Smooth muscle cell (in vitro differentiated cells): ENCODE measurements around the gene FGF19. TPM values are rescaled to one million over a fixed set of nuclear protein-coding genes. Genes with fewer than 3 reads are reported as not detected.

Source experiments
- DNase-seq: peaks from one replicate; lab custom pipeline; 2025; ENCODE audit not compliant: unreplicated experiment; lab: John Stamatoyannopoulos, UW
- H2AFZ ChIP-seq: fragments of 200-600 bp; sonication (generic); 2 replicates; pipeline ENCODE4 v1.6.0; 2016; ENCODE audit warnings: antibody characterized with exemption, low read depth, mild to moderate bottlenecking
- H3F3A ChIP-seq: fragments of 200-600 bp; sonication (generic); 2 replicates; pipeline ENCODE4 v1.6.0; 2017; ENCODE audit warnings: antibody characterized with exemption, low read depth
- H3K27ac ChIP-seq: fragments of 200-600 bp; sonication (generic); 2 replicates; pipeline ENCODE4 v1.5.1; 2016; ENCODE audit warnings: low read depth, mild to moderate bottlenecking
- H3K27me3 ChIP-seq: fragments of 200-600 bp; sonication (generic); 2 replicates; pipeline ENCODE4 v1.6.1; 2016; ENCODE audit warnings: low read depth, mild to moderate bottlenecking
- H3K36me3 ChIP-seq: fragments of 200-600 bp; sonication (generic); 2 replicates; pipeline ENCODE4 v1.5.1; 2016; ENCODE audit warnings: low read depth
- H3K4me1 ChIP-seq: fragments of 200-600 bp; sonication (generic); 2 replicates; pipeline ENCODE4 v1.5.1; 2016; ENCODE audit warnings: low read depth
- H3K4me2 ChIP-seq: fragments of 200-600 bp; sonication (generic); 2 replicates; pipeline ENCODE4 v1.6.0; 2016; ENCODE audit warnings: mild to moderate bottlenecking
- H3K4me3 ChIP-seq: fragments of 200-600 bp; sonication (generic); 2 replicates; pipeline ENCODE4 v1.5.1; 2016; ENCODE audit warnings: mild to moderate bottlenecking
- H3K79me2 ChIP-seq: fragments of 200-600 bp; sonication (generic); 2 replicates; pipeline ENCODE4 v1.6.0; 2016; ENCODE audit warnings: low read depth, mild to moderate bottlenecking
- H3K9ac ChIP-seq: fragments of 200-600 bp; sonication (generic); 2 replicates; pipeline ENCODE4 v1.6.0; 2016; ENCODE audit warnings: low read depth
- H3K9me3 ChIP-seq: fragments of 200-600 bp; sonication (generic); replicated peaks from 2 replicates; pipeline ENCODE4 v1.5.1; 2016; ENCODE audit warnings: low read depth
- H4K20me1 ChIP-seq: fragments of 200-600 bp; sonication (generic); 2 replicates; pipeline ENCODE4 v1.6.0; 2016; ENCODE audit warnings: low read depth
- CTCF ChIP-seq: fragments of 200-600 bp; sonication (generic); IDR thresholded peaks from 2 replicates; pipeline ENCODE4 v1.5.1; 2017; ENCODE audit warnings: borderline replicate concordance, mild to moderate bottlenecking, antibody characterized with exemption; ENCODE audit not compliant: insufficient read depth, poor library complexity, severe bottlenecking
- WGBS: methylation state at CpG from one replicate; pipeline ENCODE4 v1.1.7; 2016; ENCODE audit warnings: low lambda C conversion rate; 5-methylcytosine and 5-hydroxymethylcytosine counted together
- polyA plus RNA-seq: library from polyadenylated mRNA; unstranded; fragments of >200 nt; fragmentation: Nextera tagmentation; extraction: Ambion mirVana; gene quantifications from 2 replicates; pipeline ENCODE4 v1.2.1, GENCODE V29; 2016
- total RNA-seq: library from RNA; depleted of rRNA; stranded (reverse); fragments of >200 nt; gene quantifications from 2 replicates; pipeline ENCODE4 v1.2.3, GENCODE V29; 2014

FGF19 gene
- total and polyA plus RNA-seq, 2 experiments from 2014 or later: not detected

GRCh38 chr11:69729252-69729651 is 25.4 kb upstream of the FGF19 start:
- Histone ChIP-seq H3K36me3 (no peaks in the 10 kb centered on the region), H3K79me2 (no peaks in the 10 kb centered on the region), H3K4me3 (no peak overlapping the region), H4K20me1 (no peaks in the 10 kb centered on the region), H3K27ac (no peak overlapping the region), H3F3A (no peaks in the 10 kb centered on the region), H2AFZ (no peak overlapping the region), H3K9ac (no peak overlapping the region), H3K4me2 (no peak overlapping the region), H3K9me3 (no peaks in the 10 kb centered on the region), H3K4me1 (no peaks in the 10 kb centered on the region), H3K27me3 (no peaks in the 10 kb centered on the region)
- no peak for DNase-seq
- no peak for TF ChIP-seq CTCF
- WGBS: 91% methylated on average over 9 of the region's 9 CpGs

GRCh38 chr11:69727266-69727665 is 23.4 kb upstream of the FGF19 start:
- H3K27ac ChIP-seq: no peak overlapping the region
- H3K4me3 ChIP-seq: no peak overlapping the region
- H4K20me1 ChIP-seq: no peaks in the 10 kb centered on the region
- no peaks in the 10 kb centered on the region for H3K79me2 ChIP-seq
- DNase-seq: no peak
- no peak overlapping the region for H3K9ac ChIP-seq
- H2AFZ ChIP-seq: no peak overlapping the region
- H3K27me3 ChIP-seq: no peaks in the 10 kb centered on the region
- no peaks in the 10 kb centered on the region for H3F3A ChIP-seq
- no peak for TF ChIP-seq CTCF
- no peaks in the 10 kb centered on the region for H3K36me3 ChIP-seq
- 97% methylated on average over 10 of the region's 10 CpGs for WGBS
- no peak overlapping the region for H3K4me2 ChIP-seq
- H3K4me1 ChIP-seq: no peaks in the 10 kb centered on the region
- no peaks in the 10 kb centered on the region for H3K9me3 ChIP-seq

- Histone ChIP-seq H3K36me3 (no peaks in the 10 kb centered on the region), H4K20me1 (no peaks in the 10 kb centered on the region), H3K9ac (no peak overlapping the region), H3F3A (no peaks in the 10 kb centered on the region), H3K9me3 (no peaks in the 10 kb centered on the region), H3K4me3 (no peak overlapping the region), H3K4me2 (no peak overlapping the region), H3K27me3 (no peaks in the 10 kb centered on the region), H2AFZ (no peak overlapping the region), H3K27ac (no peak overlapping the region), H3K4me1 (no peaks in the 10 kb centered on the region), H3K79me2 (no peaks in the 10 kb centered on the region)
- DNase-seq: no peak
- TF ChIP-seq CTCF: no peak
- WGBS: 90% methylated on average over 18 of the region's 18 CpGs
These were observed 22.7 kb upstream of the FGF19 start for GRCh38 chr11:69726481-69726880.

GRCh38 chr11:69726019-69726418 is 22.2 kb upstream of the FGF19 start:
- Histone ChIP-seq H3F3A (no peaks in the 10 kb centered on the region), H3K4me3 (no peak overlapping the region), H2AFZ (no peak overlapping the region), H3K27ac (no peak overlapping the region), H3K36me3 (no peaks in the 10 kb centered on the region), H3K4me2 (no peak overlapping the region), H3K9ac (no peak overlapping the region), H3K79me2 (no peaks in the 10 kb centered on the region), H3K27me3 (no peaks in the 10 kb centered on the region), H3K4me1 (no peaks in the 10 kb centered on the region), H4K20me1 (no peaks in the 10 kb centered on the region), H3K9me3 (no peaks in the 10 kb centered on the region)
- DNase-seq: no peak
- no peak for TF ChIP-seq CTCF
- 54% methylated on average over 9 of the region's 9 CpGs for WGBS
